Astrocyte of the hippocampus (primary cell): ENCODE data around the gene FYN.
"Not testable (repeated sequence)": the region's sequence is repeated elsewhere in the genome, so short reads cannot be mapped to it uniquely, and the experiment has no call there.

Experiments used
- DNase-seq: peaks from one replicate; pipeline ENCODE4 v3.0.0; 2011; ENCODE audit warnings: low read depth, low spot score

Gene FYN

DNA sequence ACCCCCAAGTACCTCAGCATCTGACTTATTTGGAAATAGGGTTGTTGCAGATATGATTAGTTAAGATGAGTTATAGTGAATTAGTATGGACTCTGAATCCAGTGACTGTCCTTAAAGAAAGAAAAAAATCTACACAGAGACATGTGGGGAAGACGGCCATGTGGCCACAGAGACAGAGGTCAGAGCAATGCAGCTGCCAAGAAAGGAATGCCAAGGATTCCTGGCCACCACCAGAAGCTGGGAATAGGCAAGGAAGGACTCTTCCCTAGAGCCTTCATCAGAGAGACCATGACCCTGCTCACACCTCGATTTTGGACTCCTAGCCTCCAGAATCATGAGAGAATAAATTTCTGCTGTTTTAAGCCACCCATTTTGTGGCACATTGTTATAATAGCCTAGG is 81.8 kb downstream of the FYN start:
- peak; percentile 76 for DNase-seq

DNA sequence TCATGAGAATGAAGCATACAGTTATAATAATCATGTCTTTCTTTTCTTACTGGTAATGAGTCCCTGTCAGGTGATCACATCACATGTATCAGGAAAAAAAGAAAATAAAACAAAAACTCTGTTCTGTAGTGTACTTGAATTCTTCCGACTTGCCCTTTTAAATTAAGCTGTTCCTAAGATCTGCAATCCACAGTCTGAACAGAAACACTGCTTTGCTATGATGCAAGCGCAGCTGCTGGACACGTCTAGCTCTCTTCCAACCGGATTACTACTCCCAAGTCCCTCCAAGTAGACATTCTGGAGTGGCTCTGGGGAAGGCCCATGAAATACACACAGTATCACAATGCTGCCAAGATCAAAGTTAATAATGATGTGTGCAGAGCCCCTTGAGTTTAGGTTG is 83.7 kb downstream of the FYN start:
- peak; percentile 73 for DNase-seq

DNA sequence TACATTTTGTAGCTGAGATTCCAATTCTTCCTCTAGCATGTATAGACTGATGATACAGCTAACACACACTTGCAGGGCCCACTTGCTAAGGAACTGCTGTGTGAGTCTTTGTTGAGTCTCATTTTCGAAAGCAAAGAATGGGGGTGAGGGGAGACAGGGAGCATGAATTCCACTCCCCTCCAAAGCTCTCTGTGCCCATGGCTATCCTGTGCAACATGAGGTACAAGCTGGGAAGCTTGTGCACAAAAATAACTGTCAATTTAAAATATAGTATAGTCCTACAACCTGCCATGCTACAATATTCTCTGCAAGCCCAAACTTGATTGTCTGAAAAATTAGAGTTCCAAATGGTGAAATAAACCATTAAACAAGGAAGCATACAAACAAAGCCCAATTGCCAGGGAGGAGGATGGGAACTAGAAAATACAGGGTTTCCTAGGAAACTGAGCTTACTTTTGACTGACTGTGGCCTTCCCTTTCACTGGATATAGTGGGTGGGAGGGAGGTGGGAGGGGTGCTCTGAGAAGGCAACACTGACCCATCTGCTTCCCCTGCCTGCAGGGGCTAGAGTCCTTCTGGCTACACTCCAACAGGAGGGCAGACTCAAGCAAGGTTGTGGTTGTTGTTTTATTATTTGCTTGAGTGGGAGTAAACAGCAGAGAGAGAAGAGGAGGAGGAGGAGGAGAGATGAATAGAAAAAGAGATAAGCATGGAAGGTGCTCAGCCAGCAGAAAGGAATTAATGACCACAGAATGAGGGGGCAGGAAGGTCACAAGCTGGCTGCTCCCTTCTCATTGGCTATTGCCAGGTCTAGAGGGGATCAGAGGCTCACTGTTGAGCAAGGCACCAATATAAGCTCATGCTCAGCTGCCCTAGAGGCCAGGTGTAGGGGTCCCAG is 84.6 kb downstream of the FYN start:
- peak; percentile 48 for DNase-seq

GRCh38 chr6:111786151-111786550 is 87.1 kb downstream of the FYN start:
- DNase-seq, result not testable (repeated sequence)

DNA sequence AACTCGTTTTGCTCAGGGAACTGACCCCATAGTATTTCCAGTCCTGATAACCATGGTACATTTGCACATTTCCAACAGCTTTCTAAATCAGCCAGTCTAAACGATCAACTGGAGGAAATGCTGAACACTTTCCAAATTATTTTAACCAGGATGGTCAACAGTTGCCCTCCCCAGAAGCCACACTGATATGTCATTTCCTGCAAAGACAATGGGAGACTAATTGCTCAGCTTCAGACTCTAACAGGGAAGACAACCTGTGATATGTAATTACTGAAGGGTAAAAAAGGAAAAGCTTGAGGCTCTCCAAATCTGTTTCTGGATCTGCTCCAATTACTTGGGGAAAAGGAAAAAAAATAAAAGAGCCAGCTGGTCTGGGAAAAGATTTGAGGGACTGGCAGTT is 88.8 kb downstream of the FYN start:
- DNase-seq, result peak; percentile 40

DNA sequence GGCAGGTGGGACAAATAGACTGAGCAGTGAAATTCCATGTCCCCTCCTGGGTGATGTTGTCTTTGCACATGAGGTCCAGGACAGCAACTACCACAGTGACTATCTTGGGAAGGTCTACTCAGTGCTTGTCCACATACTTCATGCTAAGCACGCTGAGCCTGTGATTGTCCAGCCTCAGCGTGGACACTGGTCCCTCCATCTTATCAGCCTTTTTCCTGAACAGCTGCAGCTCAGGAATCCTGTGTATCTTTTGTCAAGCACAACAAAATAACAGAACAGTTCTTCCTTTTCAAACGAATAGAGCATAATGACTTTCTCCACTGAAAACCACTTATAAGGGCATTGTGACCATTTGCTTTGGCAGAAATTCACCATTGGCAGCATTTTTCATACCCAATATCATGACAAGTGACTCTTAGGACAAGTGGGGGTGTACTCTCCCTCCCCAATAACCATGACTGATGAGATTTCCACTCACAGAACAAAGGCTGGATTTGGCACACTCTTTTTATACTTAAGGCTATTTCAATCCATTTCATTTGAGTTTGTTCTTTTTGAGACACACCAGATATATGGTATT is 90.3 kb downstream of the FYN start:
- DNase-seq, result no peak

DNA sequence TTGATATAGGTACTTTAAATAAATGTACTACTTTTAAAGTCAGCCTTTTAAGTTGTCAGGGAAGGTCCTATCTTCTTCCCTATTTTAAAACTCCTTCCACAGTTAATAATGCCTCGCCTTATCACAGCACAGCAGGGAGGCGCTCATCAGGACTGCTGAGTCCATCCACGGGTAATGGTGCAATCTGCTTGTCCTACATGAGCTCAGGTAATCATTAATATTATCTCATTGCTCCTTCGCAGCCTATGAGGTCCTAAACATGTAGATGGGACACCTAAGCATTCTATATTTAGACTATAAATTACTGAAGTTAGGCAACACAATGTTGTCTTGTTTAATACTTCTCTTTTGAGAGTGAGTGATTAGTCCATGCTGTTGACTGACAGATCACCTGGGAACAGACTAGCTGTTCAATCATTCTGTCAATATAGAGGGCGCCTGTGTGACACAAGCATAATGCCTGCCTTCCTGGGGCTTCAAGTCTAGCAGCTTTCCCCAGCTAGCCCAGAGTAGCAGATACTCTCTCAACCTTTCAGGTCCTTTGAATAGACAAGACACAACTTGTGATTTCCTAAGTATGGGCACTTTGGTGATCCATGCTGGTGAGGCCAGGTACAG is 91.0 kb downstream of the FYN start:
- DNase-seq, result no peak

GRCh38 chr6:111781041-111781708 is 92.1 kb downstream of the FYN start:
- DNase-seq, result no peak

DNA sequence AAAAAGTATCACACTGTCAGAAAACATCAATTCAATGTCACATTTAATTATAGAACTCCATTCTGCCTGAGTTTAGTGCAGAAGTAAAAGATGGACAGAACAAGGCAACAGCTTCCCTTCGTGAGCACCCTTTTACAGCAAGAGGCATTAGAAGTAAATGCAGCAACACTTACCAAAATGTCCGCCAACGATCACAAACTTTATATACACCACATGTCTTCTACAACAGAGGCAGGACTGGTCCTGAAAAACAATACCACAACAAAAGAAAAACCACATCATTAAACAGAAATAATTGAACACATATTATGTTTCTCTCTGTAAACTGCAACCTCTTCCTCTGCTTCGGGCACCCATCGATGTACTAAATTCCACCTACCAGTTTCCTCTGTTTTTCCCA is 92.9 kb downstream of the FYN start:
- DNase-seq, result no peak

DNA sequence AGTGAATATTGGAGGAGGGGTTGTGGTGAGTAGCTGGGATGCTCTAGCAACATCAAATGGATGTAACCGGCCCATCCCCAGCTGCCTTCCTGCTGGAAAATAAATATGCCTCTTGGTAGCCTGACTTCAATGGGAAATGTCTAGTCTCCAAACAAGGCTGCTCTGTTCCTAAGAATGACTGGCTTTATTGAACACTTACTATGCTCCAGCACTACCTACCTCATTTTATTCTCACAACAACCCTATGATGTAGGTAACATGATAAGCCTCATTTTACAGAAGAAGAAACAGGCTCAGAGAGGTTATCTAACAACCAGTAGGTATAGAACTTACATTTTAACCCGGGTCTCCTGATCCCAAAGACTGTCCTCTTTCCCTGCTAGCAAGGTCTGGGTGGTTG is 93.6 kb downstream of the FYN start:
- DNase-seq, result no peak

DNA sequence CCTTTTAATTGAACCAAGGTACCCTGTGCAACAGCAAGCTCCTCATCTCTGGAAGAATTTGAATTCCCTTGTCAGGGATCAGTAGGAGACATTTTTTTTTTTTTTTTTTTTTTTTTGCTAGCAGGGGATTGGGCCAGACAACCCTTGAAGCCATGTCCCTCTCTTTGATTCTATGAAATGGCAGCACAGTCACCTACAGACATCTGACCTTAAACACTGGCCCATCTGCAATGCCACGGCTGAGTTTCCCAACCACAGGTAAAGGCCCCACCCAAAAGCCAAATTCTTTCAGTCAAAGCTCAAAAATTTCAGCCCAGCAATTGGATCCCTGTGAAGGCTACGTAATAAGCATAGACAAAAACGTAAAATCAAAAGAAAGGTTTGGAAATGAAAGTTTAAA is 94.2 kb downstream of the FYN start:
- DNase-seq, result no peak

DNA sequence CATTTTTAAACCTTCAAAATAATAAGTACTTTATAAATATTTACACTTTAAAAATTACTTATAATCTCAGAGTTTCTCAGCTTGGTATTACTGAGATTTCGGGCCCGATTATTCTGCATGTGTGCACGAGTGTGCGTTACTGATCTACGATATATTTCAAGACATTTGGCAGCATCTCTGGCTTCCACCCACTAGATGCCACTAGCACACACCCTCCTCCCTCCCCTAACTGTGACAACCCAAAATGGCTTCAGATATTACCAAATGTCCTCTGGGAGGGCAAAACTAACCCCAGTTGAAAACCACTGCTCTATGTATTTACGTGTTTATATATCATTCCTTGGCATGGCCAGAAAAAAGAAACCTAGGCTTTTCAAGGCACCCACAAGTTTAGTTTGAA is 95.9 kb downstream of the FYN start:
- DNase-seq, result no peak

GRCh38 chr6:111776236-111777221 is 96.7 kb downstream of the FYN start:
- DNase-seq, result no peak

- no peak for DNase-seq
Observed at GRCh38 chr6:111775145-111775922, 97.9 kb downstream of the FYN start.

GRCh38 chr6:111774346-111774703 is 98.9 kb downstream of the FYN start:
- DNase-seq, result no peak

DNA sequence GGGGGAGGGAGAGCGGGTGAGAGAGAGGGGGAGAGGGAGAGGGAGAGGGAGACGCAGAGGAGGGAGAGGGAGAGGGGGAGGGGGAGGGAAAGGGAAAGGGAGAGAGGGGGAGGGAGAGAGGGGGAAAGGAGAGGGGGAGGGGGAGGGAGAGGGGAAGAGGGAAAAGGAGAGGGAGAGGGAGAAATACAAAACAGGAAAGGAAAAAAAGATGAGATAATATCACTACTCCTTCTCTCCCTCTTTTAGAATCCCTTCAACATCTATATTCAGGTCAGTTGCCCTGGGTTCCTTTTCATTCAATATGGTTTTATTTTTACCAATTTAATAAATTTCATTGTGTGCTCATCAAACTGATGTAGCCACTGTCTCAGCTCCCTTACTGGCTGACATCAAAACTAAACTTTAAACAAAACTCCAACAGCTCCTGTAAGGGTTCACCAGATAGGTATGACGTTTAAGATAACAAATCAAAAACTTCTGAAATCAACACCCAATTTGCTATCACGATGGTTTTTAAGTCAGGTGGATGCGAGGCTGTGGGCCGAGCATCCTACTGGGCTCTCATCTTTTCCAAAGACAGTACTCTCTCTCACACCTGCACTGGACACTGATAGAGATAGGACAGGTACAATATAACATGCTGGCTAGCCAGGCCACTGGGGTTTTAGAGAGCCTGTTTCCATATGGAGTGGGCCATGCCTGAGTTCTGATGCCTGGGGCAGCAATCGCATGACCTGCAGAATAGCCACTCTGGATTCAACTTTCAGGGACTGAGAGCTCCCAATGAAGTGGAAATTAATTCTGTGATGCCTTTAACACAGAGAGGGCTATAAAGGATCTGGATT is 99.5 kb downstream of the FYN start:
- no peak for DNase-seq

DNA sequence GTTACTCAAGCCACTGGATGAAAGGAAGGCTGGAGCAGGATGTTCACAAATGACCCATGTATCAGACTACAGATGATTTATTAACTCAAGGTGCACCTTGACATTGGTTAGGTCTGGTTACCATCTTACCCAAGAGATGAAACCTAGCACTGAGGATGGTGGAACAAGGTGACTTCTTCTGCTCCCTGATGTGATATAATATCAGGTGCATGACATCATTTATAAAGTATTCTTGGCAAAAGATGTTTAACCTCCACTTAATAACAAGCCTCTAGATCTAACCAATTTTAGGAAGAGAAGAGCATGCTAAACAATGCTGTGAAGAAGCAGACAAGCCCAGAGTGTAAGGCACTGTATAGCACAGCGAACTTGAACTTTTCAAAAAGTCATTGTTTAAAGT is 100.9 kb downstream of the FYN start:
- DNase-seq, result no peak

DNA sequence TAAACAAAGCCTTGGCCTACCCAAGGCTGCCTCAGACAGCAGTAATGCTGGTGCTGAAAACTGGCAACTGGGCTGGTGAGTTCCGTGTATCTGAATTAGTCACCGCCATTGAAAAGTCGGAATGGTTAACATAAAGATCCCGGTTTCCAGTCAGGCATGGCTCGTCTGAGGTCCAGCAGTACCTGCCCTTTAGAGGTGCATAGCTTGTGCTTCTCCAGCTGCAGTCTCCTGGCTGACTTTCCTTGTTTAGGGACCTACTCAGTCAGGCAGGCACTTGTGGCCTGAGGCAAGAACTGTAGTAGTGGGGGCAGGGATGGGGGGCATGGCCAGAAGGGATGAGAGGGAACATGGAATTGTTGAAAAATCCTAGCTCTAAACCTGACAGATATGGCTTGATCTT is 101.6 kb downstream of the FYN start:
- DNase-seq, result no peak

DNA sequence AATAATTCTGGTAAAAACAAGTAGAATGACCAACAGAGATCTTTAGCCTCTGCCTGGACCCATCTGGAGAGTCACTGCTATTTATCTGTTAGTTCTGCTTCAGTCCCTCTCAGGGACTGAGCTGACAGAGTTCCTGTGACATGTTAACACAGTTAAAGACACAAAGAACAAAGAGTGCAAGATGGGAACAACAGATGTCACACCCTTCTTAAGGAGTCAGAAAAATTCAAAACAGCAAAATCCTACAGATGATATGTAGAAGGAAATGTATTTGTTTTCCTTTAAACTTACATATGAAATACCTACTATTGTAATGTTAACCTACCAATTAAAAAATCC is 102.2 kb downstream of the FYN start:
- no peak for DNase-seq
